Large intestine (tissue), 3 donors: ENCODE data around the gene COQ8B. TPM values are rescaled to one million over a fixed set of nuclear protein-coding genes. Genes with fewer than 3 reads are reported as not detected.

Experiments used
- DNase-seq, 2 donors: peaks; one replicate each; pipeline versions ENCODE4 v3.0.0 to v3.0.0-alpha.2; 2013
- H3K27ac ChIP-seq: one replicate; pipeline ENCODE4 v1.5.1; 2013; ENCODE audit warnings: low read length
- H3K27me3 ChIP-seq: 2 replicates; pipeline ENCODE4 v1.6.1; 2013; ENCODE audit warnings: low read length; ENCODE audit not compliant: control insufficient read depth, insufficient read depth
- H3K36me3 ChIP-seq: 2 replicates; pipeline ENCODE4 v1.6.1; 2013; ENCODE audit warnings: low read length; ENCODE audit not compliant: control insufficient read depth, insufficient read depth
- H3K4me1 ChIP-seq: one replicate; pipeline ENCODE4 v1.6.1; 2013; ENCODE audit warnings: low read length; ENCODE audit not compliant: control insufficient read depth, insufficient read depth
- H3K4me3 ChIP-seq: one replicate; pipeline ENCODE4 v1.5.1; 2013; ENCODE audit warnings: low read length
- H3K9me3 ChIP-seq: one replicate; pipeline ENCODE4 v1.6.1; 2013; ENCODE audit warnings: mild to moderate bottlenecking, low read depth, low read length, moderate library complexity; ENCODE audit not compliant: control insufficient read depth
- WGBS: methylation state at CpG from one replicate; pipeline ENCODE4 v1.1.5; 2013; ENCODE audit warnings: low lambda C conversion rate; ENCODE audit not compliant: insufficient coverage; 5-methylcytosine and 5-hydroxymethylcytosine counted together
- polyA plus RNA-seq: library from polyadenylated mRNA; unstranded; fragments of 120-200 nt; gene quantifications from one replicate; pipeline ENCODE4 v1.2.1, GENCODE V29; 2013

COQ8B gene
- polyA plus RNA-seq, 1 donor = 35.7 TPM

DNA sequence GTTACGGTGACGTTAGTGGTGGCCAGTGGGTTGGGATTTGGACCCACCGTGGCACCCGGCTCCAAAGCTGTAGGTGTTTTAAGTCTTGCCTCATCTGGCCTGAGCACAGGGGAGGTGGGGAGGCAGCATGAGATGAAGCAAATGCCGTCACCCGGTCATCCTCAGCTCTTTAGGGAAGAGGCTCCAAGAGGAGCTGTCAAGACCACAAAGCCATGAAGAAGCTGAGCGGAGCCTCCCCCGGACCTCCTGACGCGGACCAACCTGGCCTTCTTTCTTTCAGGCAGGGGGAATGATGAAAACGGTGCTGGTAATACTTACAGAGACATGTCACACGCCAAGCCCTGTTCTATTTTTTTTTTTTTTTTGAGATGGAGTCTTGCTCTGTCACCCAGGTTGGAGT is 26.2 kb upstream of the COQ8B start:
- Histone ChIP-seq H3K4me3 (no peak overlapping the region), H3K27me3 (no peaks in the 10 kb centered on the region), H3K36me3 (peaks cover 39% of the 10 kb centered on the region), H3K4me1 (no peaks in the 10 kb centered on the region), H3K27ac (no peak overlapping the region), H3K9me3 (no peaks in the 10 kb centered on the region)
- WGBS = no CpG with 5 or more reads among the region's 12 CpGs
- no peak for DNase-seq

DNA sequence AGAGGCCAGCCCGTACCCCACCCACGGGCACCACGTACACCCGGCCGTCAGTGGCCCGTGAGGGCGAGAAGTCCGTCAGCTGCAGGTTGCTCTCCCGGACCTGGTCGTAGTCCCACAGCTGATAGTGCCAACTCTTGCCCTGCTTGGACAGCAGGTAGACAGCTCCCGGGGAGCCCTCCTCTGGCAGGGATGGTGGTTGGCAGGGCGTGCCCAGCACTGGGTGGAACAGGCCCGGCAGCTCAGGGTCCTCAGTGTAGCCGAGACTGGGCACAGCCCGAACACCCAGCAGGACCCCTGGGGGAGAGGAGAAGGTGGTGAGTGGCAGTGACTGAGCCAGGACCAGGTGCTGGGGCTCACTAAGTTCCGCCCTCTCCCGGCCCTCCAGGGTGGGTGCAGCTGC is 25.8 kb upstream of the COQ8B start:
- Histone ChIP-seq H3K27ac (no peak overlapping the region), H3K4me1 (no peaks in the 10 kb centered on the region), H3K9me3 (no peaks in the 10 kb centered on the region), H3K27me3 (no peaks in the 10 kb centered on the region), H3K4me3 (no peak overlapping the region), H3K36me3 (peaks cover 42% of the 10 kb centered on the region)
- DNase-seq = no peak
- no CpG with 5 or more reads among the region's 17 CpGs for WGBS

DNA sequence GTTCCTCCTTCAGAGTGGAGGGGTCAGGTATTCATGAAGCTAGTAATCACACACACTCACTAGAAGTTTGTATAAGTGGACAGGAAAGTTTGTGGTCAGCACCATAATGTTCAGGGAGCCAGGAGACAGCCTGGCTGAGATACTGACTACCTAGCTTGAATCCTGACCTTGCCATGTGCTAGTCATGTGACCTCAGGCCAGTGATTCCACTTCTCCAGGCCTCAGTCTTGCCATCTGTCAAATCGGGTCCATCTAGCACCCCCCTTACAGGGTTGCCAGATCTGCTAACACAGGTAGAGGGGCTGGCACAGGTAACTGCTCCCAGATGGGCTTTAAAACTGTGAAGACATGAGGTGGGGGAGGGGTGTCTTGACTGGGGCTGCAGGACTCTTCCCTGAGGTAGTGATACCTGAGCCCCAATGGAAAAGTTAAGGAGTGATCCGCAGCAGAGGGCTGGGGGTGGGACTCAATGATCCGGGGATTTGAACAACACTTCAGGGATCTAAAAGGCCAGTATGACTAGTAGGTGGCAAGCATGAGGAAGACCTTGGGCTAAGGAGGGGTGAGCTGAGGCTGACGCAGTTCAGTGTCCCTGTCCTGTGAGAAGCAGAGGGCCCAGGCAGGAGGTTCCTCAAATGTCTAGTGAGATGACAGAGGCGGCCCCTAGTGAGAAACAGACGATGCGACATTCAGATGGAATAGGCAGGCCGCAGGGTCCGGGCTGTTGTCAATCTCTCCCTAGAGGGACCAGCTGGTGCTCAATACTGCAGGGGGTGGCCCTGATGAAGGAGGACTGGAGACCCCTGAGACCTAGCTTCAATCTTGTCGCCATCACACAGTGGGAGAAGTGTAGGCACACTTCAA is 25.1 kb upstream of the COQ8B start:
- no peaks in the 10 kb centered on the region for H3K4me1 ChIP-seq
- no peak for DNase-seq
- H3K9me3 ChIP-seq = no peaks in the 10 kb centered on the region
- H3K4me3 ChIP-seq = no peak overlapping the region
- H3K36me3 ChIP-seq = peaks cover 49% of the 10 kb centered on the region
- H3K27ac ChIP-seq = no peak overlapping the region
- no CpG with 5 or more reads among the region's 10 CpGs for WGBS
- H3K27me3 ChIP-seq = no peaks in the 10 kb centered on the region

DNA sequence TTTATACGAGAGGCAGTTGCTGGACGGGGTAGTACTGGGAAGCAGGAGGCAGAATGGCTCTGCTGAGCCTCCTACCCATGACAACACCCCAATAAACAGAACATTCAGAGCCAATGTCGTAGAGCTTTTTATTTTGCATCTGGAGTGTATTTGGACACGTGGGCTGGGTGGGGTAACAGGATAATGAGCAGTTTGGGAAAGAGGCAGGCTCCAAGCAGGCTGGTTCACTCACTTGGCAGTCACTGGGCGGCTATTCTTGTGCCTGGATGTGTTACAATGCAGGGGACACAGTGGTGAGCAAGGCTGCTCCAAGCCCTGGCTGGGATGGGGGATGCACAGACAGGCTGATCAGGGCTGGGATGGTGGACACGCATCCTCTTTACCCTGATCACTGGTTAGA is 24.1 kb upstream of the COQ8B start:
- Histone ChIP-seq H3K4me1 (peaks cover 3% of the 10 kb centered on the region), H3K27ac (no peak overlapping the region), H3K4me3 (no peak overlapping the region), H3K9me3 (no peaks in the 10 kb centered on the region), H3K27me3 (no peaks in the 10 kb centered on the region), H3K36me3 (peaks cover 52% of the 10 kb centered on the region)
- 60% methylated on average over 1 of the region's 6 CpGs for WGBS
- no peak for DNase-seq

DNA sequence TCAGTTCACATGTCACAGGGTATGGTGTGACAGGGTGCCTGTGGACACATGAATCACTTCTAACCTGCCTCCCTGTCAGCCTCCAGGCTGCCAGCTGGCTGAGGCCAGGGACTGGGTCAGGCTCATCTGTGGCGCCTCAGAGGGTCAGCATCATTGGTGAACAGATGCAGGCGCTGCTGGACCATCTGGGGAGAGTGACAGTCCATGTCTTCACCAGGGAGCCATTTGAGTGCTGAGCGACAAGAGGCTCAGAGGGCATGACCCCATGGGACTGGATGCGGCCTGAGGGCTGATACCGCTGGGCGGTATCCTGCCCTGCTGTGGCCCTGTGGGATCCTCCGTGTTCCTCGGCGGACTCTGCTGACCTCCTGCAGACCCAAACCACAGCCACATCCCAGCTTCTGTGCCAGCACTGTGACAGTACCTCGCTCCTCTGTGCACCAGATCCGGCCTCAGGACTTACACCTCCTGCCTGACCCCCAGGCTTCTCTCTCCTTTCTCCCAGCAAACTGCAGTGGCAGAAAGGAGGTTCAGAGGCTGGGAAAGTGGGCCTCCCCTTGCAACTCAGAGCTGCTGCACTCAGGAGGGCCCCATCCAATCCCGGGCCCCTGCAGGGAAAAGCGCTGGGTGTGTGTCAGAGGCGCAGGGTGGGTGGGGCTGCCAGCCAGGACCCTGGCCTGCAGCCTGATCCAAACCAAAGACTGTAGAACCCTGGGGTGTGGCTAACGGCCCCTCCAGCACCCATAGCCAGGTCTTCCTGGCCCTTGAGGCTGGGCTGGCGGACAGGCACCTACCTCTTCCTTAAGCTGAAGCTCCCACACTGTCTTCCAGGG is 23.4 kb upstream of the COQ8B start:
- Histone ChIP-seq H3K27me3 (no peaks in the 10 kb centered on the region), H3K4me1 (peaks cover 9% of the 10 kb centered on the region), H3K36me3 (peaks cover 58% of the 10 kb centered on the region), H3K27ac (no peak overlapping the region), H3K4me3 (no peak overlapping the region), H3K9me3 (no peaks in the 10 kb centered on the region)
- WGBS = no CpG with 5 or more reads among the region's 16 CpGs
- DNase-seq = no peak

DNA sequence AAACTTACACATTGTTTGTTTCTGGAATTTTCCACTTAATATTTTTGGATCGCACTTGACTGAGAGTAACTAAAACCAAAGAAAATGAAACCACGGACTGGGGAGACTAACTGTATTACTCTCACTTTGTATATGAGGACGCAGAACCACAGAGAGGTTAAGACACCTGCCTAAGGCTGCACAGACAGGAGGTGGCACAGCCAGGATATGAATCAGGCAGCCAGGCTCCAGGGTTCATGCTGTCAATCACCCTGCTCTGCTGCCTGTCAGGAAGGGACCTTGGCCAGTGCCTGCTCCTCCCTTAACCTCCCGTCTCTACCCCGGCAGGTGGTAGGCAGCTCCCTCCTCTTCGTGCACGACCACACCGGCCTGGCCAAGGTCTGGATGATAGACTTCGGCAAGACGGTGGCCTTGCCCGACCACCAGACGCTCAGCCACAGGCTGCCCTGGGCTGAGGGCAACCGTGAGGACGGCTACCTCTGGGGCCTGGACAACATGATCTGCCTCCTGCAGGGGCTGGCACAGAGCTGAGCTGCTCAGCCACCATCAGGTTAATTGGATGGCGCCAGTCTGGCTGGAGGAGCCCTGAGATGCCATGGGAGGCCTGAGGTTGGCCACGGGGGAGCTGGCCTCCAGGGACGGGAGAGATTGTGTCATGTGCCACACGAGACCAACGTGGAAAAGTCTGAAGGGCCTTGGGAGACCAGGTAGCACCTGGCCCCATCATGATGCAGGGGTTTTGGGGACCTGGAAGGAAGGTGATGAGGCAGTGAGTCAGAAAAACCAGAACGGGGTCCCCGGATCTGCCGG is 22.5 kb upstream of the COQ8B start:
- H3K27me3 ChIP-seq = no peaks in the 10 kb centered on the region
- no peak overlapping the region for H3K27ac ChIP-seq
- peaks cover 66% of the 10 kb centered on the region for H3K36me3 ChIP-seq
- no peak overlapping the region for H3K4me3 ChIP-seq
- no CpG with 5 or more reads among the region's 22 CpGs for WGBS
- H3K4me1 ChIP-seq = peaks cover 14% of the 10 kb centered on the region
- H3K9me3 ChIP-seq = no peaks in the 10 kb centered on the region
- no peak for DNase-seq

DNA sequence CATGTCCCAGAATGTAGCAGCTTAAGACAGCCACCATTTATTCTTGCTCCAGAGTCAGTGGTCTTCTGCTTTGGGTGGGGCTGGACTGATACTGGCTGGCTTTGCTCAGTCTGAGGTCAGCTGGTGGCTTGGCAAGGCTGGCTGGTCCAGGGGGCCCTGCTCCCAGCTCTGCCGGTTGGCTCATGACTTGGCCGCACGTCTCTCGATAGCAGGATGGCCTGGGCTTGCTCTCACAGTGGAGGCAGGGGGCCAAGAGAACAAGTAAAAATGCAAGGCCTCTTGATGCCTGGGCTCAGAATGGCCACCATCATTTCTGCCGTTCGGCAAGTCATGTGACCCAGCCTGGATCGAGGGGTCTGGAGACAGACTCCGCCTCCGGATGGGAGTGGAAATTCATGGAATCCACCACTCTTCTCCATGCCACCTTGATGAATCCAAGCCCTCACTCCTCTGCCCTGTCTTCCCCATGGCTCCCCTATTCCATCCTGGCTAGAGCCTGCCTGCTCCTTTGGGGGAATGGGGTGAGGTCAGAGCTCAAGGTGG is 20.5 kb upstream of the COQ8B start:
- Histone ChIP-seq H3K36me3 (peaks cover 79% of the 10 kb centered on the region), H3K27me3 (no peaks in the 10 kb centered on the region), H3K4me3 (no peak overlapping the region), H3K4me1 (peaks cover 14% of the 10 kb centered on the region), H3K27ac (no peak overlapping the region), H3K9me3 (no peaks in the 10 kb centered on the region)
- no peak for DNase-seq
- WGBS = no CpG with 5 or more reads among the region's 9 CpGs

DNA sequence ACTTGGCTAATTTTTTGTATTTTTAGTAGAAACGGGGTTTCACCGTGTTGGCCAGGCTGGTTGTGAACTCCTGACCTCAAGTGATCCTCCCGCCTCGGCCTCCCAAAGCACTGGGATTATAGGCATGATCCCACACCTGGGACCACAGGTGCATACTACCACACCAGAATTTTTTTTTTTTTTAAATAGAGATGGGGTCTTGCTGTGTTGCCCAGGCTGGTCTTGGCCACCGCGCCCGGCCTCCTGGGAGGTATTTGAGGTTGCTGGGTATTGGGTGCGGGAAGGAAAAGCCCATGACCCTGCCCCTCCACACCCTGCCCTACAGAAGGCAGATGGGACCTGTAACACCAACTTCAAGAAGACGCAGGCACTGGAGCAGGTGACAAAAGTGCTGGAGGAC is 20.0 kb upstream of the COQ8B start:
- DNase-seq = no peak
- Histone ChIP-seq H3K36me3 (peaks cover 80% of the 10 kb centered on the region), H3K27ac (peak overlapping the region; percentile 30), H3K4me1 (peaks cover 14% of the 10 kb centered on the region), H3K4me3 (no peak overlapping the region), H3K27me3 (no peaks in the 10 kb centered on the region), H3K9me3 (no peaks in the 10 kb centered on the region)
- WGBS = no CpG with 5 or more reads among the region's 9 CpGs

DNA sequence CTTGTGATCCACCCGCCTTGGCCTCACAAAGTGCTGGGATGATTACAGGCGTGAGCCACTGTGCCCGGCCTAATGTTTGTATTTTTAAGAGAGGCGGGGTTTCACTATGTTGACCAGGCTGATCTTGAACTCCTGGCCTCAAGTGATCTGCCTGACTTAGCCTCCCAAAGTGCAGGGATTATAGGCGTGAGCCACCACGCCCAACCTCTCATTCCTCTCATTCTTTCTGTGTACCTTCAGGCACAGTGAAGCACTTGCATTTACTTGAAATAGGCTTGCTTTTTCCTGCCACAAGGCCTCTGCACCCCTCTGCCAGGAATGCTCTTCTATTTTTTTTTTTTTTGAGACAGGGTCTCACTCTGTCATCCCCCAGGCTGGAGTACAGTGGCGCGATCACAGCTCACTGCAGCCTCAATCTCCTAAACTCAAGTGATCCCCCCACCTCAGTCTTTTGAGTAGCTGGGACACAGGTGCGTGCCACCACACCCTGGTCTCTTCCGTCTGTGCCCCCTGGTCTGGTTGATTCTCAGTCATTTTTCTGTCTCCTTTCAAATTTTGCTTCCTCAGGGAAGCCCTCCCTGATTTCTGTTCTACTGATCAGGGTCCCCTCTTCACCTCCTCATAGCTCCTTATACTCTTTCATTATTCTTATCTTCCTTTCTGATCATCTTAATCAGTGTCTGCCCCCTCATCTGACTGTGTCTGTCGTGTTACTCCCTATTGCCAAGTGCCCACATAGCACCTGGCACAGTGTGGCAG is 18.5 kb upstream of the COQ8B start:
- DNase-seq = no peak
- Histone ChIP-seq H3K4me1 (peaks cover 14% of the 10 kb centered on the region), H3K9me3 (no peaks in the 10 kb centered on the region), H3K4me3 (no peak overlapping the region), H3K27me3 (no peaks in the 10 kb centered on the region), H3K27ac (peak overlapping the region; percentile 69), H3K36me3 (peaks cover 86% of the 10 kb centered on the region)
- WGBS = 100% methylated on average over 1 of the region's 11 CpGs
